ENCODE measurements around the gene MKKS. TPM values are rescaled to one million over a fixed set of nuclear protein-coding genes. Genes with fewer than 3 reads are reported as not detected.

The MKKS gene
- total RNA-seq, 1 experiment from 2014 or later: 10.6 TPM

DNA sequence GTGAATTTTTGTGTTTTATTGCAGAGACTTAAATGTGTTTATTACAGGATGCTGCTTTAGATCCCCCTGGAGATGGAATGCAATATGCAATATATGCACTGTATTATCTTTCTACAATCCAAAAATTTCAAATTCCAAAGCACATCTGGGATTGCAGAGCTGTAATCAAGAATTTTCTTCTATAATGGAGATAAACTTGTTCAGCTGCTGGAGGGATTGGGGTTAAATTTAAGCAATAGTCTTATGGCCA, 66.4 kb downstream of the MKKS start:
- H3K14ac ChIP-seq (ENCODE audit: insufficient read depth, low read length): no peak overlapping the region
- no peak overlapping the region for H3K4me3 Mint-ChIP-seq
- no peaks in the 10 kb centered on the region for H3K79me2 ChIP-seq (ENCODE audit: insufficient read depth, low read length)
- no peak overlapping the region for H2AK5ac ChIP-seq (ENCODE audit: insufficient read length, low read length)
- no peak overlapping the region for H4K8ac ChIP-seq (replicated peaks; ENCODE audit: insufficient read length, low read depth, low read length)
- no peaks in the 10 kb centered on the region for H3K9me3 Mint-ChIP-seq
- no peak overlapping the region for H2BK20ac ChIP-seq (ENCODE audit: low read depth, low read length, poor library complexity, severe bottlenecking)
- H3K56ac ChIP-seq (ENCODE audit: insufficient read length, low read depth, low read length): no peak overlapping the region
- H3K4me2 ChIP-seq (ENCODE audit: insufficient read depth, insufficient read length, low read length): no peak overlapping the region
- TF ChIP-seq, protein P1, sequence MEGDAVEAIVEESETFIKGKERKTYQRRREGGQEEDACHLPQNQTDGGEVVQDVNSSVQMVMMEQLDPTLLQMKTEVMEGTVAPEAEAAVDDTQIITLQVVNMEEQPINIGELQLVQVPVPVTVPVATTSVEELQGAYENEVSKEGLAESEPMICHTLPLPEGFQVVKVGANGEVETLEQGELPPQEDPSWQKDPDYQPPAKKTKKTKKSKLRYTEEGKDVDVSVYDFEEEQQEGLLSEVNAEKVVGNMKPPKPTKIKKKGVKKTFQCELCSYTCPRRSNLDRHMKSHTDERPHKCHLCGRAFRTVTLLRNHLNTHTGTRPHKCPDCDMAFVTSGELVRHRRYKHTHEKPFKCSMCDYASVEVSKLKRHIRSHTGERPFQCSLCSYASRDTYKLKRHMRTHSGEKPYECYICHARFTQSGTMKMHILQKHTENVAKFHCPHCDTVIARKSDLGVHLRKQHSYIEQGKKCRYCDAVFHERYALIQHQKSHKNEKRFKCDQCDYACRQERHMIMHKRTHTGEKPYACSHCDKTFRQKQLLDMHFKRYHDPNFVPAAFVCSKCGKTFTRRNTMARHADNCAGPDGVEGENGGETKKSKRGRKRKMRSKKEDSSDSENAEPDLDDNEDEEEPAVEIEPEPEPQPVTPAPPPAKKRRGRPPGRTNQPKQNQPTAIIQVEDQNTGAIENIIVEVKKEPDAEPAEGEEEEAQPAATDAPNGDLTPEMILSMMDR (conservative IDR thresholded peaks at IDR 0.05): no peak
- no peak overlapping the region for H3K27ac ChIP-seq (ENCODE audit: insufficient read length, low read depth, low read length)
- no peaks in the 10 kb centered on the region for H4K20me1 ChIP-seq (ENCODE audit: control insufficient read depth, insufficient read depth, insufficient read length)
- H3K79me1 ChIP-seq (ENCODE audit: insufficient read depth, low read depth, low read length, poor library complexity, severe bottlenecking): no peaks in the 10 kb centered on the region
- no peaks in the 10 kb centered on the region; a peak in 1 of 7 replicates for H3K36me3 Mint-ChIP-seq (ENCODE audit: insufficient read depth in 1 of 3, low read depth in 3 of 3)
- no peak overlapping the region for H4K91ac ChIP-seq (ENCODE audit: insufficient read length, low read depth, low read length)
- no peak overlapping the region for H3K18ac ChIP-seq (ENCODE audit: insufficient read length, low read depth, low read length)
- no peak overlapping the region for H2AFZ ChIP-seq (ENCODE audit: low read length)
- H3K27me3 ChIP-seq (ENCODE audit: insufficient read depth, low read length): no peaks in the 10 kb centered on the region
- H3K4ac ChIP-seq (ENCODE audit: low read depth, low read length): no peak overlapping the region
- H2BK12ac ChIP-seq (ENCODE audit: insufficient read length, low read depth, low read length): no peak overlapping the region
- no peaks in the 10 kb centered on the region; the same call in 1 of the 2 replicates for H3K4me1 ChIP-seq (ENCODE audit: insufficient read depth, low read length)
- H2BK15ac ChIP-seq (ENCODE audit: low read depth, low read length): no peak overlapping the region
- no peak overlapping the region for H3T11ph ChIP-seq (ENCODE audit: low read length)
- H4K5ac ChIP-seq (ENCODE audit: insufficient read length, low read depth, low read length): no peak overlapping the region
- no peak overlapping the region for H3K23ac ChIP-seq (ENCODE audit: insufficient read length, low read depth, low read length)
- no peaks in the 10 kb centered on the region for H3K23me2 ChIP-seq (ENCODE audit: insufficient read length, low read depth, low read length, poor library complexity, severe bottlenecking)
- no peak overlapping the region for H3K27ac Mint-ChIP-seq
- H2BK5ac ChIP-seq (ENCODE audit: insufficient read length, low read length): no peak overlapping the region
- H3K4me1 Mint-ChIP-seq: peaks cover 2 to 10% of the 10 kb centered on the region in 2 experiments; a peak in 2 of 4 replicates
- no peak overlapping the region for H2BK120ac ChIP-seq (ENCODE audit: low read depth, low read length, poor library complexity, severe bottlenecking)
- DNase-seq: no peak
- no peaks in the 10 kb centered on the region for H3K9me3 ChIP-seq (ENCODE audit: control insufficient read depth, low read depth, low read length)
- no peaks in the 10 kb centered on the region for H3K27me3 Mint-ChIP-seq (ENCODE audit: low read depth)
- H3K9ac ChIP-seq (ENCODE audit: extremely low read depth, insufficient read length, low read length): no peak overlapping the region
